Heart left ventricle (tissue), 16 donors: ENCODE data around the gene CBY2. TPM values are rescaled to one million over a fixed set of nuclear protein-coding genes. Genes with fewer than 3 reads are reported as not detected.

Experiments used
- ATAC-seq, 4 donors: fragments of 200-7000 bp; cut with Tn5 transposase; one replicate each; pipeline ENCODE4 v1.9.1; 2020 to 2022; ENCODE audit warnings: moderate library complexity in 4 of 4, mild to moderate bottlenecking in 3 of 4, moderate number of reproducible peaks in 1 of 4
- DNase-seq, 5 donors: peaks; one replicate each; pipeline ENCODE4 v3.0.0-alpha.2; 2020
- H3K27ac ChIP-seq, 12 donors: fragments of 200-600 bp; sonication (generic) in 4 of 12; one replicate each; pipeline versions ENCODE4 v1.5.0 to v1.8.0; 2016 to 2022; ENCODE audit warnings: mild to moderate bottlenecking in 2 of 12
- H3K27me3 ChIP-seq, 9 donors: fragments of 200-600 bp; sonication (generic) in 2 of 9; one replicate each; pipeline versions ENCODE4 v1.5.1 to v1.8.0; 2016 to 2022; ENCODE audit warnings: mild to moderate bottlenecking in 3 of 9
- H3K36me3 ChIP-seq, 9 donors: fragments of 200-600 bp; sonication (generic) in 2 of 9; one replicate each; pipeline versions ENCODE4 v1.5.0 to v1.8.0; 2018 to 2022; ENCODE audit warnings: mild to moderate bottlenecking in 2 of 9
- H3K4me1 ChIP-seq, 12 donors: fragments of 200-600 bp; sonication (generic) in 4 of 12; one replicate each; pipeline versions ENCODE4 v1.5.0 to v1.8.0; 2016 to 2022; ENCODE audit warnings: mild to moderate bottlenecking in 3 of 12
- H3K4me3 ChIP-seq, 12 donors: fragments of 200-600 bp; sonication (generic) in 4 of 12; one replicate each; pipeline versions ENCODE4 v1.5.0 to v1.8.0; 2017 to 2022; ENCODE audit warnings: mild to moderate bottlenecking in 9 of 12, moderate library complexity in 4 of 12
- H3K9me3 ChIP-seq, 12 donors: fragments of 200-600 bp; sonication (generic) in 4 of 12; one replicate each; pipeline versions ENCODE4 v1.5.0 to v1.8.0; 2016 to 2022; ENCODE audit warnings: mild to moderate bottlenecking in 1 of 12
- POLR2A ChIP-seq, 2 donors: fragments of 450-650 bp; IDR thresholded peaks; one replicate each; pipeline ENCODE4 v1.6.1; 2017; ENCODE audit warnings: antibody characterized with exemption in 2 of 2, mild to moderate bottlenecking in 2 of 2, moderate library complexity in 2 of 2
- whole genome bisulfite sequencing, 4 donors: extraction: QIAGEN DNeasy Blood & Tissue Kit in 2 of 4; methylation state at CpG; one replicate each; pipeline versions ENCODE4 v1.1.5 to v1.1.7; 2013 to 2018; 5-methylcytosine and 5-hydroxymethylcytosine counted together
- intact Hi-C, 10 donors: fragments of 100-400 bp; cut with DNase I; formaldehyde crosslinking; loops; one replicate each; pipeline versions ENCODE4 v1.11.1 to v1.14.2; 2022
- polyA plus RNA-seq, 2 donors: library from polyadenylated mRNA; stranded (reverse); fragments of 200-250 nt; gene quantifications; one replicate each; pipeline ENCODE4 v1.2.3, GENCODE V29; 2013
- total RNA-seq, 9 donors: library from RNA; depleted of rRNA in 2 of 9; stranded (reverse); fragments of >200 nt in 2 of 9; fragmentation: NEBNext Ultra II Directional in 3 of 9; extraction: Animal tissue kit (Norgen Biotek cat#: 25700) in 3 of 9; gene quantifications; one replicate each; pipeline versions ENCODE4 v1.1.0 to v1.2.4, GENCODE V29; 2016 to 2023
- TF ChIP-seq, protein P1 (sequence below), 12 donors: fragments of 200-600 bp; sonication (generic) in 4 of 12; IDR thresholded peaks; one replicate each; pipeline versions ENCODE4 v1.5.0 to v1.8.0; 2018 to 2022; ENCODE audit warnings: antibody characterized with exemption in 12 of 12, mild to moderate bottlenecking in 5 of 12
- donor health status: ischemic (EF 13 %, LVEDD 7.1; RV severe dilation, severe dysfunction).
- donor health status: healthy with polysubstance abuse.
- donor health status: DM: no; HTN: yes; CAD: no.
- donor health status: DM: no; HTN: no; CAD: no.
- donor health status: ischemic (EF 25% LVEDD 6.9; RV normal size, moderate dysfunction).
- donor health status: ischemic (EF 25% LVEDD 5.7; RV mildly dilated, moderate dysfunction).
- donor health status: healthy.
- donor health status: DM: yes; HTN: yes; CAD: no.
- donor health status: ischemic (EF 35%, LVEDD 5.7; RV mildly dilated, moderate dysfunction).
- donor health status: nonischemic (EF 11% LVEDD 7.7; RV severe dilation, severe dysfunction).
- donor health status: DM: yes; HTN: yes; CAD: no.
- donor health status: PGD.
- donor health status: ischemic (EF 29% LVEDD 5.4; RV normal size, mild dysfunction).
- donor health status: nonischemic (EF 23%, LVEDD 6.1; RV moderate dilation, normal function).

The CBY2 gene
- total and polyA plus RNA-seq, 11 donors = not detected

DNA sequence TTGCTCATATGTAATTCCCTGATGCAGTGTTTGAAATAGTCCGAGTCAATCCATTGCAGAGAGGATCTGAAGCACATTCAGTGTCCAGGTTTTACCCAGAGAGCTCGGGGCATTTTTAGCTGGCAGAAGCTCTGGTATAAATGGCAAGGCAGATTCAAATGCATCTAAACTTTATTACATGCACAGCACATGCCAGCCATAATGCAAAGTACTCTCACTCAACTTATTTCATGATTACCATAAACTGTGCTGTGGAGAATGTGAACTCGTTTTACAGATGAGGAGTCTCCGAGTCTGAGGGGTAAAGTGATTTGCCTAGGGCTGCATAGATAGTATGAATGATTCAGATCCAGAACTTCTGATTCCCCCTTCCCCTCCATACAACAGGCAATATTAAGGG lies 13.5 kb upstream of the CBY2 start:
- no peaks in the 10 kb centered on the region for H3K4me1 ChIP-seq
- H3K9me3 ChIP-seq = peaks cover 0 to 4% (median 0%) of the 10 kb centered on the region in 12 donors
- ATAC-seq = no peak
- no peak for DNase-seq
- no peaks in the 10 kb centered on the region for H3K36me3 ChIP-seq
- intact Hi-C loops = no loop called here
- peaks cover 0 to 9% (median 0%) of the 10 kb centered on the region in 9 donors for H3K27me3 ChIP-seq
- H3K27ac ChIP-seq = no peak overlapping the region
- 83 to 90% (median 86%) methylated on average over 4 of the region's 4 CpGs for WGBS, 4 donors
- H3K4me3 ChIP-seq = no peak overlapping the region
- TF ChIP-seq POLR2A (IDR thresholded peaks at IDR 0.05) = no peak
- TF ChIP-seq, protein P1, sequence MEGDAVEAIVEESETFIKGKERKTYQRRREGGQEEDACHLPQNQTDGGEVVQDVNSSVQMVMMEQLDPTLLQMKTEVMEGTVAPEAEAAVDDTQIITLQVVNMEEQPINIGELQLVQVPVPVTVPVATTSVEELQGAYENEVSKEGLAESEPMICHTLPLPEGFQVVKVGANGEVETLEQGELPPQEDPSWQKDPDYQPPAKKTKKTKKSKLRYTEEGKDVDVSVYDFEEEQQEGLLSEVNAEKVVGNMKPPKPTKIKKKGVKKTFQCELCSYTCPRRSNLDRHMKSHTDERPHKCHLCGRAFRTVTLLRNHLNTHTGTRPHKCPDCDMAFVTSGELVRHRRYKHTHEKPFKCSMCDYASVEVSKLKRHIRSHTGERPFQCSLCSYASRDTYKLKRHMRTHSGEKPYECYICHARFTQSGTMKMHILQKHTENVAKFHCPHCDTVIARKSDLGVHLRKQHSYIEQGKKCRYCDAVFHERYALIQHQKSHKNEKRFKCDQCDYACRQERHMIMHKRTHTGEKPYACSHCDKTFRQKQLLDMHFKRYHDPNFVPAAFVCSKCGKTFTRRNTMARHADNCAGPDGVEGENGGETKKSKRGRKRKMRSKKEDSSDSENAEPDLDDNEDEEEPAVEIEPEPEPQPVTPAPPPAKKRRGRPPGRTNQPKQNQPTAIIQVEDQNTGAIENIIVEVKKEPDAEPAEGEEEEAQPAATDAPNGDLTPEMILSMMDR (IDR thresholded peaks at IDR 0.05) = no peak

DNA sequence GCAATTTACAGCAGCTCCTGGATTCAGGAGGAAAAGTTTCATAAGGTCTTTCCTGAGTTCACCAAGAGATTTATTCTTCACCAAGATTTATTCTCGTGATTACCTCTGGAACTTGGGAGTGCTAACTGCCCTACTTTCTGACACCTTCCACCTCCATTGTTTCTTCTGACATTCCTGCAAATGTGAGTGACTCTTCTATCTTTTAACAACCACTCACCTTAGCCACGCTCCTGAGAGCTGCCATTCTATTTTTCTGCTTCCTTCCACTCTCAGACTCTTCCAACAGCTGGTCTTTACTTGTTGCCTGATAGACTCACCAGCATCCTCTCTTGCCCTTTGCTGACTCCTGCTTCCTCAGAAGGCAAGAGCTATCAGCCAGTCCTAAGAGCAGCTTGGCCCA lies 11.5 kb upstream of the CBY2 start:
- ATAC-seq (no peak), DNase-seq (no peak)
- 25 to 49% (median 39%) methylated on average over 2 of the region's 2 CpGs for WGBS, 4 donors
- peaks cover 0 to 4% (median 0%) of the 10 kb centered on the region in 12 donors for H3K9me3 ChIP-seq
- intact Hi-C loops = no loop called here
- H3K4me3 ChIP-seq = no peak overlapping the region
- TF ChIP-seq POLR2A (IDR thresholded peaks at IDR 0.05) = no peak
- TF ChIP-seq, protein P1 (IDR thresholded peaks at IDR 0.05) = no peak
- no peak overlapping the region for H3K27ac ChIP-seq
- no peaks in the 10 kb centered on the region for H3K36me3 ChIP-seq
- no peaks in the 10 kb centered on the region for H3K4me1 ChIP-seq
- peaks cover 0 to 9% (median 0%) of the 10 kb centered on the region in 9 donors for H3K27me3 ChIP-seq

DNA sequence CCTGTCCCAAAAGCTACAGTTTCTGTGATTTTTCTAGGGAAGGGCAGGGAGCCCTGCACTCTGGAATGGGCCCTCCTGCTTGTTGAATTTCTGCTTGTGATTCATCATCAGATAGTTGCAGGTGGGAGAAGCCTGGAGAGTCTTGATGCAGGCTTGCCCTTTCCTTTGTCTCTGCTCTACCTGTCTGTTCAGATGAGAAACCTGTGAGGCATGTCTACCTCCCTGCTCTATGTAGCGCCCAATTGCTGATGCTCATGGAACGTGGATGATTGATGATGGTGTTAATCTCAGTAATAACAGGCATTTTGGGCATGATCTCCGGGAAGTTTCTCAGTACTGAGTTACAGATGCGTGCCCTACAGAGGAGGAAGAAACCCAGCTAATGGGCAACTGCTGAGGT lies 10.9 kb upstream of the CBY2 start:
- Histone ChIP-seq H3K4me1 (no peaks in the 10 kb centered on the region), H3K36me3 (no peaks in the 10 kb centered on the region), H3K9me3 (peaks cover 0 to 4% (median 0%) of the 10 kb centered on the region in 12 donors), H3K27ac (no peak overlapping the region), H3K27me3 (peaks cover 0 to 9% (median 0%) of the 10 kb centered on the region in 9 donors), H3K4me3 (no peak overlapping the region)
- ATAC-seq (no peak), DNase-seq (no peak)
- intact Hi-C loops = no loop called here
- 83 to 93% (median 89%) methylated on average over 4 of the region's 4 CpGs for WGBS, 4 donors
- TF ChIP-seq, protein P1 (IDR thresholded peaks at IDR 0.05) = no peak
- TF ChIP-seq POLR2A (IDR thresholded peaks at IDR 0.05) = no peak

DNA sequence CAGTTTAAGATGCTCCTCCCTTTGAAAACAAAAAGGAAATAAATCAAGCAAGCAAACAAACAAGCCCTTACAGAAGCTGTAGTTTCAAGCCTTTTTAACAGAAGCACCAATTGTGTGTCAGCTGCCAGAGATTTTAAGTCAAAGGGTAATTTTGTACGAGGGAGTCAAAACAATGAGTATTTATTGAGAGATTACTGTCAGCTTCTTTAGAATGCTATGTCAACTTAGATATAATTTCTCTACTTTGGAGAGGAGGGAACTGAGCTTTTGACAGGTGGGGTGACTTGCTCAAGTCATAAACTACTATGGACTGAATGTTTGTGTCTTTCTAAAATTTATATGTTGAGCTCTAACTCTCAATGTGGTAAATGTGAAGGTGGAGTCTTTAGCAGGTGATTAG lies 10.5 kb upstream of the CBY2 start:
- ATAC-seq (no peak), DNase-seq (no peak)
- intact Hi-C loops = no loop called here
- no peak for TF ChIP-seq POLR2A (IDR thresholded peaks at IDR 0.05)
- TF ChIP-seq, protein P1 (IDR thresholded peaks at IDR 0.05) = no peak
- Histone ChIP-seq H3K27me3 (peaks cover 0 to 9% (median 0%) of the 10 kb centered on the region in 9 donors), H3K9me3 (peaks cover 0 to 4% (median 0%) of the 10 kb centered on the region in 12 donors), H3K36me3 (no peaks in the 10 kb centered on the region), H3K4me3 (no peak overlapping the region), H3K27ac (no peak overlapping the region), H3K4me1 (no peaks in the 10 kb centered on the region)
- 68 to 77% (median 73%) methylated on average over 1 of the region's 1 CpG for WGBS, 4 donors
